ENCODE results near the gene IGBP1.

The IGBP1 gene

GRCh38 chrX:70166601-70167590 lies 33.6 kb downstream of the IGBP1 start:
- in situ Hi-C loops (cut with HindIII; ENCODE audit: low sequenced_read_pairs) = no loop called here
- TF ChIP-seq, protein P1, sequence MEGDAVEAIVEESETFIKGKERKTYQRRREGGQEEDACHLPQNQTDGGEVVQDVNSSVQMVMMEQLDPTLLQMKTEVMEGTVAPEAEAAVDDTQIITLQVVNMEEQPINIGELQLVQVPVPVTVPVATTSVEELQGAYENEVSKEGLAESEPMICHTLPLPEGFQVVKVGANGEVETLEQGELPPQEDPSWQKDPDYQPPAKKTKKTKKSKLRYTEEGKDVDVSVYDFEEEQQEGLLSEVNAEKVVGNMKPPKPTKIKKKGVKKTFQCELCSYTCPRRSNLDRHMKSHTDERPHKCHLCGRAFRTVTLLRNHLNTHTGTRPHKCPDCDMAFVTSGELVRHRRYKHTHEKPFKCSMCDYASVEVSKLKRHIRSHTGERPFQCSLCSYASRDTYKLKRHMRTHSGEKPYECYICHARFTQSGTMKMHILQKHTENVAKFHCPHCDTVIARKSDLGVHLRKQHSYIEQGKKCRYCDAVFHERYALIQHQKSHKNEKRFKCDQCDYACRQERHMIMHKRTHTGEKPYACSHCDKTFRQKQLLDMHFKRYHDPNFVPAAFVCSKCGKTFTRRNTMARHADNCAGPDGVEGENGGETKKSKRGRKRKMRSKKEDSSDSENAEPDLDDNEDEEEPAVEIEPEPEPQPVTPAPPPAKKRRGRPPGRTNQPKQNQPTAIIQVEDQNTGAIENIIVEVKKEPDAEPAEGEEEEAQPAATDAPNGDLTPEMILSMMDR (IDR thresholded peaks at IDR 0.05; ENCODE audit: low read depth, low read length) = no peak
- H3K4me3 ChIP-seq (ENCODE audit: low read depth, low read length) = no peak overlapping the region
- peak; percentile 84 for DNase-seq (ENCODE audit: low read depth, low spot score)

DNA sequence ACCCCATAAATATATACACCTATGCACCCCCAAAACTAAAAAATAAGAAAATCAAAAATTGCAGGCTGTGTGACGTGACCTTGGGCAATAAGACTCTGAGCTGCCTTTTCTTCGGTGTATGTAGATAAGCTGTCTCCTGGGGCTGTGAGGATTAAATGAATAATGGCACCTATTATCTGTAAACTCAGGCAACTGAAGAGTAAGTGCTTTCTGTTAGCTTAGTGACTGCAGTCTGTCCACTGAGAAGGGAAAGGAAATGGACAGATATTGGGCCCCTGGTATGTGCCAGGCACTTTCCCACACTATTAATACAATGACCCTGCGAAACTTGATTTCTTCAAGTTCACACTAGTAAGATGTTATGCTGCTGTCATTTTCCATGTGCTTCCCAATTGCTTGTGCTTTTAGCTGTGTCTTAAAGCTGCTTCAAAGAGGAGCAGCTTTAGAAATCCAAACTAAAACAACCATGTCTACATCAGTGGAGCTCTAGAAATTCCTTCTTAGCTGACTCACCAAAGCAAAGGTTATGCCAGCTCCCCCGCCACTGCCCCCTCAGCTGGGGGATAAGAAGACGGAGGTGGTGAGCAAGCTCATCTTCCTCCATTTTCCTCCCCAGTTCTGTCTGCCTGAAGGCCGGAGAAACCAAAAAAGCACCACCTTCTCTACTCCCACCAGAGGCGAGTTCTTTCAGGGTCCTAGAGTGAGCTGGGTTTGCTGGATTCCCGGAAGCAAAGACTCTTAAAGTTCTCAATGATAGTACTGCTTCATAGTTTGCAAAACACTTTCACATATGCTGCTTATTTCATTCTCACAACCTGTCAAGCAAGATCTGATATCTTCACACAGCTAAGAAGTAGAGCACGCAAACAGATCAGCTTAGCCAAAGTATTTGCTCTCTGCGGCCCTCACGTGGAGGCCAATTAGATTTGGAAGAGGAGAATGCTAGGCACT lies 35.3 kb downstream of the IGBP1 start:
- H3K4me3 ChIP-seq (ENCODE audit: low read depth, low read length) = no peak overlapping the region
- in situ Hi-C loops (cut with HindIII; ENCODE audit: low sequenced_read_pairs) = no loop called here
- TF ChIP-seq, protein P1 (IDR thresholded peaks at IDR 0.05; ENCODE audit: low read depth, low read length) = no peak
- DNase-seq (ENCODE audit: low read depth, low spot score) = peak; percentile 71

DNA sequence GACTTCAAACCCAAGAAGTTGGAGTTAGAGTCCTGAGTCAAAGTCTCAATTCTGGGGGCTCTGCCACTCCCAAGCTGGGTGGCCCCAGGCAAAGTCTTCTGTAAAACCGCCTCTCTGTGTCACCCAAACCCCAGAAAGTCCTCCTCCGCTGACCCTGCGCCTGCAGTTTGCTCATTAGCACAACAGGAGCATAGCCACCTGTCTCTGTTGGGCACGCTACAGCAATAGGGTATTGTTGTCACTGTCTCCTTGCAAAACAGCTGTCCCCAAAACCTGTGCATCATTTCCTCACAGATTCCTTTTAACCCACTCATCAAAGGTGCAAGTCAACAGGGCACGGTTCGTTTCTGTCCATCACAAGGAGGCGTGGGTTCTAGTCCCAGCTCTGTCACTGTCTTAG lies 36.0 kb downstream of the IGBP1 start:
- DNase-seq (ENCODE audit: low read depth, low spot score) = no peak
- no peak overlapping the region for H3K4me3 ChIP-seq (ENCODE audit: low read depth, low read length)
- in situ Hi-C loops (cut with HindIII; ENCODE audit: low sequenced_read_pairs) = no loop called here
- TF ChIP-seq, protein P1 (IDR thresholded peaks at IDR 0.05; ENCODE audit: low read depth, low read length) = no peak

- in situ Hi-C loops (cut with HindIII; ENCODE audit: low sequenced_read_pairs) = no loop called here
- TF ChIP-seq, protein P1 (IDR thresholded peaks at IDR 0.05; ENCODE audit: low read depth, low read length) = no peak
- no peak for DNase-seq (ENCODE audit: low read depth, low spot score)
- no peak overlapping the region for H3K4me3 ChIP-seq (ENCODE audit: low read depth, low read length)
Observed at GRCh38 chrX:70171624-70172023, 38.4 kb downstream of the IGBP1 start.

- peak; percentile 7 for DNase-seq (ENCODE audit: low read depth, low spot score)
Observed at GRCh38 chrX:70172221-70172620, 39.0 kb downstream of the IGBP1 start.

GRCh38 chrX:70172964-70173363 lies 39.7 kb downstream of the IGBP1 start:
- TF ChIP-seq, protein P1 (IDR thresholded peaks at IDR 0.05; ENCODE audit: low read depth, low read length) = no peak
- in situ Hi-C loops (cut with HindIII; ENCODE audit: low sequenced_read_pairs) = no loop called here
- H3K4me3 ChIP-seq (ENCODE audit: low read depth, low read length) = no peak overlapping the region
- DNase-seq (ENCODE audit: low read depth, low spot score) = no peak

More at GRCh38 chrX:70172221-70172620, 39.0 kb downstream of the IGBP1 start:
- in situ Hi-C loops (cut with HindIII; ENCODE audit: low sequenced_read_pairs) = no loop called here
- no peak overlapping the region for H3K4me3 ChIP-seq (ENCODE audit: low read depth, low read length)
- TF ChIP-seq, protein P1 (IDR thresholded peaks at IDR 0.05; ENCODE audit: low read depth, low read length) = no peak
